GM19099 (cell line): ENCODE data around the gene PIH1D2.

Source experiments
- POLR2A ChIP-seq: IDR thresholded peaks from 3 replicates; pipeline ENCODE4 v1.6.1; 2011; ENCODE audit warnings: low read depth; ENCODE audit not compliant: insufficient read length; ENCODE audit errors: extremely low read depth

Gene PIH1D2, protein sequence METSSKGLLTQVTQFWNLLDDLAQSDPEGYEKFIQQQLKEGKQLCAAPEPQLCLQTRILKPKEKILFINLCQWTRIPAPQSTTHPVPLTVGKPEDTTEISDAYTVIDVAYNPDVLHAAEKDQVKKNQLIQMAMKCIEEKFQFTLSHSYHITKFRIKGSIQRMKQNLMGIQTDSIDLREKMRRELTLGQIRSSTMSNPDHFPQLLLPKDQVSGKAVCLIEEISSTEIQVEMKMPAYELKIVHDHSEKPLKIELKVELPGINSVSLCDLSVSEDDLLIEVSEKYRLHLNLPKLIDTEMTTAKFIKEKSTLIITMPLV

DNA sequence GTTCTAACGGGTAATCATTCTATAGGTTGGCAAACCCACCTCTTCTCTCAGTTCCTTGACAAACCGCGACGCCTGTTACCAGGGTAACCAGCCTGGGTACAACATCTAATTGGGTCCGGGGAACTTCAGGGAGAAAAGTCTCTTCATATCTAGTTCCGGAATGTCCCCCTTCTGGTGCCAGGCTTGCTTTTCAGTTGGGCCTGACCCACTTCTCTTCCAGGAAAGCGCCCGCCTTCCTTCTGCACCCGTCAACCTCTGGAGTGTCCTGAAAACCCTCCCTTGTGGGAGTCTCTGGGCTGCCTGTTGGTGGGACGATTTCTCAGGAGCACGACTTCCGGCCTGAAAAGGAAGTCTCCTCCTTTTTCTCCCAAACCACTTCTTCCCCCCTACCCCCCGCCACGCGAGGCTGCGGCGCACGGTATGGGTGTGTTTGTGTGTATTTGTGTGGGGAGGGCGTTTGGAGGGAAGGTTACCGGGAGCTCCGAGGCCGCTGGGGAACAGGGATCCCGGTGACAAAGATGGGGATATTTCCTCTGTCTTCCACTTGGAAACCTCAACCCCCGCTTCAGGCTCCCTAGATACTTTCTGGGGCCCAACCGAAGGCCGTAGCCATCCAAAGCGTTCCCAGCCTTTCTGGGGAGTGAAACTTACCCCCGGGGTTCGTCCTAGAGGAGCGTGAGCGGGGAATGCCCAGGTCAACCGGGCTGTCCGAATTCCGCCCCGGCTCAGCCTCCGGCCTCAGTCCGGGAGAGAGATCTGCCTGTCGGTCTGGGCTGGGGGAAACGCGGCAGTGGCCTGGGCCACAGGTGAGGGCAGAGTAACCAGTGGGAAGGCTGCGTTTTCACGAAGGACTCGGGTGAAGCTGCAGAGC lies at the start of gene PIH1D2, which contains the start of gene NKAPD1:
Gene PIH1D2, minus strand, starts transcription at position 77 of the 871 bp plus-strand sequence. CDS start 843 bp downstream, outside the sequence.
Gene NKAPD1, plus strand, starts transcription at position 359 of the 871 bp plus-strand sequence. CDS start 1,276 bp downstream, outside the sequence.
- TF ChIP-seq POLR2A, result peak; percentile 63

DNA sequence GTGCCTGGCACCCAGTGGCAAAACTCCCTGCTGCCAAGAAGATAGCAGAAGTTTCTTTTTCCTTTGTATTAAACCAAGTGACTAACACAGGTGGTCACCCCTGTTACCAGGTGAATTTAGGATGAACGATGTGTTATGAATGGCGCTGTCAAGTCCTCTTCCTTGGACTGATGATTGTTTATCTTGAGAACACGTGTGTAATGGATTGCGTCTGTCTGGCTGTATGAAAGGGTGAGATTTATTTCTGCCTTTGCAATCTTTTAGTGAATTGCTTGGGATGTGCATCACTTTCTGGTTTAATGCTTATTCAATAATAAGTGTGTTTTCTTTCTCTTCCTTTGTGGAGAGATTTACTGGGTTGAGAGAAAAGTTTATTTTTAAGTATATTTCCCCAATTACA lies 49.3 kb upstream of the PIH1D2 start:
- no peak for TF ChIP-seq POLR2A

DNA sequence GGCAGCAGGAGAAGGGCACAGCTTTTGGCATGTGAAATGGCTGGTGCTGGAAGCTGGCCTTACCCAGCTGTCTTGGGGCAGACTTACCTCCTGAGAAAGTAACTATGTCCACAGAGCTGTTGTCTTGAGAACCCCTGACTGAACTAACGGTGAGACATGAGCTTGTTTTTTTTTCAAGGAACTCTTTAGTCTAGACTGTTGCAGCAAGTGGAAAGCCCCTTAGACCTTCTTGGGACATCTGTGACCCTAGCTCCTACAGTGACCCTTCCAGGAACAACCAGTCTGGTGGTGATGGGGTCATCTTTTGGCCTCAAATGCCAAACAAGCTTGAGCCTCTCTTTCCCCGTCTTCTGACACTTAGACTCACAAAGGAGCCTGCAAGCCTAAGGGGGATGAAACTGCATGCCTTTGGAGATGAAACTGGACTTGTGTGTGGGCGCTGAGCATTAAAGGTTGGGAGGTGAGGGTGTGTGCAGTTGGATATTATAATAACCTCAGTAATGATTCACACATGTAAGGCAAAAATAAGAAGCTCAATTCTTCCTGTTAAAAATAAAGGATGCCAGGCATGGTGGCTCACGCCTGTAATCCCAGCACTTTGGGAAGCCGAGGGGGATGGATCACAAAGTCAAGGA lies 48.3 kb upstream of the PIH1D2 start:
- no peak for TF ChIP-seq POLR2A

DNA sequence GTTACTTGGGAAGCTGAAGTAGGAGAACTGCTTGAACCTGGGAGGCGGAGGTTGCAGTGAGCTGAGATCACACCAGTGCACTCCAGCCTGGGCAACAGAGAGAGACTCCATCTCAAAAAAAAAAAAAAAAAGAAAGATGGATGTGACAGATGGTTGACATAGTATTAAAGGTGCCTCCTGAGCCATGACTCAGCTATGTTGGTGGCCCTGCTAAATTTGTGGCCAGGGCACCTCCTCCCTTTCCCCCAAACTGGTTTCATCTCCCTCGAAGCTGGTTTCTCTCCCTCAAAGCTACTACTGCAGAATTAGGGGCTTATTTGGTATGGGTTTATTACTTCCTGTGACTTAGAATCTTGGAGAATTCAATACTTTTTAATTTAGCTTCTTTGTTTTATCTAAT lies 44.4 kb upstream of the PIH1D2 start:
- TF ChIP-seq POLR2A, result no peak

DNA sequence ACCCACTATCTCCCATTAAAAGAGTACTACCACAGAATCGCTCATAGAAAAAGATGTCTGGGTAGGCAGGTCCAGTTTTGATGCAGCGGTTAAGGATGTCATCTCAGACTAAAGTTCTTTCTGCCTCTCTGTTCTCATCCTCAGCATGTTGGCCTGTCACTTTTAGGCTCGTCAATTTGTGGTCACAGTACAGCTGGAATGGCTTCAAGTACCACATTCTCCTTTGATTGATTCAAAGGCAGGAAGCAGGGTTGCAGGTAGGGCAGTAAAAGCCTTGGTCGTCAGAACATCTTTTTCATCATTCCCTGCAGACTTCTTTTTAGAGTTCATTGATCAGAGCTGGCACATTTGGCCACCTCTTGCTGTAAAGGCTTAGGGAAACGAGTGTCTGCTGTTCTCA lies 41.6 kb upstream of the PIH1D2 start:
- no peak for TF ChIP-seq POLR2A

DNA sequence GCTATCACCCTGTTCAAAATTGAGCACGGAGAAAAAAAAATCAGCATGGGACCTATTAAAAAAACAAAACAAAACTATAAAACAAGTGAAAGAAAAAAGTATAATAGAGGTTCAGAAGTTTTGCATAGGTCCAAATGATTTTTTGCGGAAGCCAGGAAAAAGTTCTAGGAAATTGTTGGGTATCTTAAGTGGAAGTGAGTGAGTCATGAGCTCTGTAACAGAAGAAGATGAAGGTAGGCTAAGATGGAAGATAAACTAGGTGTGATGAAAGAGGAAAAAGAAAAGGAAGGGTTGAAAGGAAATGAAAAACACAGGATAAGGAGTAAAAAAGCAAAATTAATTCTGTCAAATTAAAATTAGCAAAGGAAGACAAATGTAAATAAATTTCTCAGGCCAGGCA lies 40.6 kb upstream of the PIH1D2 start:
- TF ChIP-seq POLR2A, result no peak

DNA sequence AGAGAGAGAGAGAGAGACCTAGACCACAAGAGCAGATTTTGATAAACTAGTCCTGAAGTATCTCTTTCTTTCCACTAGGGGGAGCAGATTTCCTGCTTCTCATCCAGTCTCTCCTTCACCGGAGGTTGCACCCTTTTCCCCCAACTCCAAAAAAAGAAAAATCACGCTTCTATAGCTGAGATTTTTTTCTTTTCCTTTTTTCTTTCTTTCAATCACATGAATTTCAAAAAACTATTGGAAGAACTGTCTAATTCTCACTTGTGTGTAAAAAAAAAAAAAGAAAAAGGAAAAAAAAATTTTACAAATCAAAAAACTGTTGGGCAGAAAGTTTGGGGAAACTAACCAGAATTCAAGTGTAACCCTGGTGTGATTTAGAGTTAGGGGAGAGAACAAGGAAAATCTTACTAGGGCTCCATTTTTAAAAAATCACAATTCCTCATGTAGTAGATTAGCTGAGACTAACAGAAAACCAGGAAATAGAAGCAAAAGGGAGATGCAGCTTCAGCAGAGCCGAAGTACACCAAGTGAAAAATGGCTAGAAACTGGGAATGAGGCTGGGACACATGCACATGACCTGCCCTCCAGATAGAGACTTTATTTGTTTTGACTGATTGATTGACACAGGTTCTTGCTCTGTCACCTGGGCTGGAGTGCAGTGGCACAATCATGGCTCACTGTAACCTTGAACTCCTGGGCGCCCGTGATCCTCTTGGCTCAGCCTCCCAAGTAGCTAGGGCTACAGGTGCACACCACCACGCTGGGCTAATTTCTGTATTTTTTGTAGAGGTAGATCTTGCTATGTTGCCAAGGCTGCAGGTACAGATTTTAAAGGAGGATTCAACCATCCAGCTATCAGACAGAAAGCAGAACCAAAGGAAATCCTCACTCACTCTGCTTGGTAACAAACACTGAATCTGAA lies 40.0 kb upstream of the PIH1D2 start:
- no peak for TF ChIP-seq POLR2A

DNA sequence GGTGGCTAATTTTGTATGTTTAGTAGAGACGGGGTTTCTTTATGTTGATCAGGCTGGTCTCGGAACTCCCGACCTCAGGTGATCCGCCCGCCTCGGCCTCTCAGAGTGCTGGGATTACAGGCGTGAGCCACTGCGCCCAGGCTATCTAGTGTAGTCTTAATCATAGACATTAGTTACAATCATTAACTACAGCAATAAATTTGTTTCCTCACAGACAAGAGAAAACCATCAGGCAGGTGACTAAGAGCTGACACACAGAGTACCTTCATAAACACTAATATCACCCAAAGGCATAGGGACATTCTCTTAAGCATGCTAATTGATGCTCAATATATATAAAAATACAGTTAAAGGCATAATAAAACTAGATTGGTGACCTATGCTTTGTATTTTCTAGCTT lies 32.3 kb upstream of the PIH1D2 start:
- TF ChIP-seq POLR2A, result no peak

DNA sequence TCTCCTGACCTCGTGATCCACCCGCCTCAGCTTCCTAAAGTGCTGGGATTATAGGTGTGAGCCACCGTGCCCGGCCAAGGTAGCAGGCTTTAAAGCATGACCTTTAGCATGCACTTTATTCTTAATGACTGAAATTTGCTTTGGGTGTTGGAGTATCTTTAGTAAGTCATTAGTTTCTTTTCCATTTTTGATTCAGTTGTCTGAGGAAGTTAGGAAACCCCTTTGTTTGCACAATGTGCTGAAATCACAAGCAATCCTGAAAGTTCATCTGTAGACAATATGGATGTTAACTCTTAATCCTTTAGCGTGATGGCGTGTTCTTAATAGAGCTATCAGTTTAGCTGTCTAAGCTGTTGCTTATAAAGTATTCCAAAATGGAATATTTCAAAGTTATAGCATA lies 29.6 kb upstream of the PIH1D2 start:
- no peak for TF ChIP-seq POLR2A

DNA sequence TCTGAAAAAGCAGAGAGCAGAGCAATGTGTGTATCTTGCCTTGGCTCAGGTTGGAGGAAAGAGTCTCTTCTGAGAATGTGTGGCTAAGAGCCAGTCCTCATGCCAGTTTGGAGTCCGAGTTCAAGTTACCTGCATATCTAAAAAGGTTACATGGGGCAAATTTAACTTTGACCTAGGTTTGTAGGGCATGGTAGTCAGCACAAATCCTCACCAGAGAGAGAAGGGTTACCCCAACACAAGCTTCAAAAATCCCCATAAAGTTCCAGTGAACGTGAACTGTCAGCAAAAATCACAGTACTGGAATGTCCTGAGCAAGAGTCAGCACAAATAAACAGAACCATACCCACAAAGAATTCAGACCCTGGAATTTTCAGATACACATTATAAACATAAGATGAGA lies 26.6 kb upstream of the PIH1D2 start:
- no peak for TF ChIP-seq POLR2A

DNA sequence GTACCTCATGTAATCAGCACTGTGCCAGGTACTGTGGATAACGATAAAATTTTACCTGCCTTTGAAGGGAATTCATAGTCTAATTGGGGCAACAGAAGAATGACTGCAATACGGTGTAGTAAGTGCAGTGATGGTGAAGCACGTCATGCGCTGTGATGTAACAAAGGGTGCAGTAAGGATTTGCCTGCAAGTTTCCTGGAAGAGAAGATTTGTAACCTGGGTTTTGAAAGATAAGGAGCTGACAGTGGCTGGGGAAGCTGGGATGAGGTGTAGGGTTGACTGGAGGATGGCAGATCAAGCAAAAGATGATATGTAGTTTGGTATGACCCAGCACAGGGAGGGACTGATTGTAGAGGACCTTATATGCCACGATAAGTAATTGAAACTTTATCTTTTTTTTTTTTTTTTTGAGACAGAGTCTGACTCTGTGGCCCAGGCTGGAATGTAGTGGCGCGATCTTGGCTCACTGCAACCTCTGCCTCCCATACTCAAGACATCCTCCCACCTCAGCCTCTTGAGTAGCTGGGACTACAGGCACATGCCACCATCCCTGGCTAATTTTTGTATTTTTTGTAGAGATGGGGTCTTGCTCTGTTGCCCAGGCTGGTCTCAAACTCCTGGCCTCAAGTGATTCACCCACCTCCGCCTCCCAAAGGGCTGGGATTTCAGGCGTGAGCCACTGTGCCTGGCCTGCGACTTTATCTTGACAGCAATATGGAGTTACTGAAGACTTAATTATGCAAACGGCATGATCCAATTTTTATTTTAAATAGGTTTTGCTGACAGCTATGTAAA lies 24.1 kb upstream of the PIH1D2 start:
- no peak for TF ChIP-seq POLR2A

DNA sequence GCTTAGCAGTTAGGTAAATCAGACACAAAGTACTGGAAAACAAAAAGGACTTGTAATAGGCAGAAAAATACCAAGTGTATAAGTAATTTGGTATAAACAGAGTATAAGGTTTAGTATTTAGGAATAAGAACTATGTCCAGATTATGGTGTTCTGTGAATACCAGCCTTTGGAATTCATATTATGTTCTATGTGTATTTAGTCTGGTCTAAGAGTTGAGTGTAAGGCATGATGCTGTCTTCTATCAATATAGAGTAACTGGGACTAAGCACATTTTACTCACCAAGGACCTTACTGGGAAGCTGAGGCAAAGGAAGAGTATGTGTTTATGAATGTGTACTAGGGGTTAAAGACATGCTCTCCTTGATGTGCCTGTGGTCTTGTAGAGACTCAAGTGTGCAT lies 22.4 kb upstream of the PIH1D2 start:
- TF ChIP-seq POLR2A, result no peak

DNA sequence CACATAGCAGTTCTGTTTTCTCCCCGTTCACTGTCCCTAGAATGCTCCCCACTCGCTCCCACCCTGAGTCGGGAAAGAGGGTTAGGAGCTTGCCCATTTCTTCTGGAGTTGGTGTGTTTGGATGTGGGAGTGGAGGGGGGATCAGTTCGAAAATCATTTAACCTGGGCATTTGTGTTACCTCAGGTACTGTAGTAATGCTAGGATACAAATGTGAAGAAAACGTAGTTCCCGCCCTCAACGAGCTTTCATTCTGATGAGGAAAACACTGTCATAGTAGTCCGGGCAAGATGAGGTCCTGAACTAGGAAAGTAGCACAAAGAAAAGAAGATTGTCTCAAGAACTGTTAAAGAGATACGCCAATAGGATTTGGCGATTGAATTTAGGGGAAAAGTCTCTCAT lies 13.4 kb upstream of the PIH1D2 start:
- TF ChIP-seq POLR2A, result no peak
